K562 (cell line): ENCODE measurements around the gene NRXN3. TPM values are rescaled to one million over a fixed set of nuclear protein-coding genes. Genes with fewer than 3 reads are reported as not detected.

ENCODE experiments used
- ATAC-seq: fragments of 200-7000 bp; cut with Tn5 transposase; 3 replicates; pipeline ENCODE4 v1.9.1; 2020; ENCODE audit warnings: moderate library complexity
- BruUV-seq: library from RNA; stranded (reverse); fragments of 400-500 nt; replicated peaks from 2 replicates; lab custom pipeline; 2021; lab: Mats Ljungman, UMichigan
- CTCF ChIA-PET: fragments of 300-600 bp; formaldehyde crosslinking; extraction: SDS; loops from one replicate; lab custom pipeline; 2021; ENCODE audit warnings: low intra/inter-chr PET ratio; lab: Yijun Ruan, JAX
- POLR2A ChIA-PET: fragments of 300-600, 350-650 bp; sonication (Branson Sonifier 250); formaldehyde crosslinking; extraction: SDS; loops from one replicate; lab custom pipeline; 2021; ENCODE audit warnings: antibody characterized with exemption, inconsistent platforms; lab: Yijun Ruan, JAX
- DNase-seq, 4 experiments: peaks; one replicate each; pipeline versions ENCODE4 v3.0.0 to v3.0.0-alpha.2; 2011 to 2018; ENCODE audit warnings: low spot score in 3 of 4, mixed read lengths in 3 of 4; ENCODE audit errors: extremely low read depth in 1 of 4
- FAIRE-seq: peaks from 2 replicates; lab custom pipeline; 2011; peaks lifted over from hg19 to GRCh38; lab: Jason Lieb, UNC
- H2AFZ ChIP-seq: 2 replicates; pipeline ENCODE4 v1.6.0; 2011; ENCODE audit warnings: low read depth, low read length, control low read depth, inconsistent platforms
- H3K27ac ChIP-seq: fragments of 200-600 bp; 3 replicates; pipeline ENCODE4 v1.8.0; 2011; ENCODE audit warnings: low read depth, mild to moderate bottlenecking, control low read depth, inconsistent platforms, low read length, moderate library complexity, mixed read lengths; ENCODE audit errors: extremely low read depth
- H3K27me3 ChIP-seq, 2 experiments: fragments of 300-600 bp in 1 of 2; 2 replicates in 1 of 2; 3 replicates in 1 of 2; pipeline versions ENCODE4 v1.6.0 to v1.8.0; 2011; ENCODE audit warnings: inconsistent platforms in 2 of 2, low read length in 2 of 2, mild to moderate bottlenecking in 1 of 2, mixed read lengths in 1 of 2, moderate library complexity in 1 of 2; ENCODE audit not compliant: control insufficient read depth in 2 of 2, insufficient read depth in 2 of 2
- H3K36me3 ChIP-seq: fragments of 300-600 bp; 3 replicates; pipeline ENCODE4 v1.8.0; 2011; ENCODE audit warnings: mild to moderate bottlenecking, low read length, inconsistent platforms; ENCODE audit not compliant: control insufficient read depth, insufficient read depth
- H3K4me1 ChIP-seq, 2 experiments: fragments of 200-600 bp in 1 of 2; replicated peaks in 1 of 2; 2 replicates in 1 of 2; 3 replicates in 1 of 2; pipeline versions ENCODE4 v1.5.1 to v1.8.0; 2011; ENCODE audit warnings: inconsistent platforms in 2 of 2, low read length in 2 of 2, mild to moderate bottlenecking in 1 of 2, mixed read lengths in 1 of 2, moderate library complexity in 1 of 2; ENCODE audit not compliant: control insufficient read depth in 2 of 2, insufficient read depth in 2 of 2
- H3K4me2 ChIP-seq: 2 replicates; pipeline ENCODE4 v1.6.1; 2011; ENCODE audit warnings: low read length, control low read depth, inconsistent platforms, mixed read lengths; ENCODE audit not compliant: insufficient read depth
- H3K4me3 ChIP-seq: fragments of 200-600 bp; sonication (generic), shearing (Covaris generic); 2 replicates; pipeline ENCODE4 v1.5.1; 2016; ENCODE audit warnings: control low read depth, inconsistent platforms
- H3K79me2 ChIP-seq: fragments of 200-600 bp; 3 replicates; pipeline ENCODE4 v1.8.0; 2011; ENCODE audit warnings: low read length, inconsistent platforms; ENCODE audit not compliant: control insufficient read depth, insufficient read depth
- H3K9ac ChIP-seq, 2 experiments: 2 replicates each; pipeline versions ENCODE4 v1.6.0 to v1.6.1; 2011; ENCODE audit warnings: low read depth in 2 of 2, low read length in 2 of 2, control low read depth in 1 of 2, inconsistent platforms in 1 of 2, mild to moderate bottlenecking in 1 of 2, mixed read lengths in 1 of 2; ENCODE audit not compliant: insufficient read depth in 1 of 2
- H3K9me1 ChIP-seq: one replicate; pipeline ENCODE4 v1.6.0; 2011; ENCODE audit warnings: inconsistent platforms, mild to moderate bottlenecking, low read length, moderate library complexity; ENCODE audit not compliant: control insufficient read depth, insufficient read depth
- H3K9me3 ChIP-seq: replicated peaks from 2 replicates; pipeline ENCODE4 v1.5.1; 2011; ENCODE audit warnings: low read depth, low read length, inconsistent platforms; ENCODE audit not compliant: control insufficient read depth, insufficient read depth
- H4K20me1 ChIP-seq: replicated peaks from 2 replicates; pipeline ENCODE4 v1.6.1; 2011; ENCODE audit warnings: low read length, inconsistent platforms, mixed read lengths; ENCODE audit not compliant: control insufficient read depth, insufficient read depth
- C11orf30 ChIP-seq: fragments of 450-650 bp; IDR thresholded peaks from 2 replicates; pipeline ENCODE4 v1.6.1; 2016; ENCODE audit warnings: low read depth, mild to moderate bottlenecking
- GABPB1 ChIP-seq: sonication (generic); formaldehyde crosslinking; IDR thresholded peaks from 2 replicates; pipeline ENCODE4 v1.8.0; 2022; ENCODE audit warnings: mild to moderate bottlenecking, missing genetic modification reagents
- GTF2A2 ChIP-seq: IDR thresholded peaks from 2 replicates; pipeline ENCODE4 v1.6.1; 2016; ENCODE audit warnings: mild to moderate bottlenecking, missing genetic modification characterization, missing compliant biosample characterization
- MED1 ChIP-seq: sonication (generic); formaldehyde crosslinking; IDR thresholded peaks from 2 replicates; pipeline ENCODE4 v1.8.1; 2023; ENCODE audit warnings: missing genetic modification reagents, borderline replicate concordance
- MXI1 ChIP-seq: IDR thresholded peaks from 2 replicates; pipeline ENCODE4 v1.6.1; 2011; ENCODE audit warnings: low read depth, mild to moderate bottlenecking, improper control_type of control experiment, low read length
- NCOA6 ChIP-seq: fragments of 450-650 bp; IDR thresholded peaks from 2 replicates; pipeline ENCODE4 v1.6.1; 2017; ENCODE audit warnings: mild to moderate bottlenecking
- NFXL1 ChIP-seq: fragments of 450-650 bp; formaldehyde crosslinking; IDR thresholded peaks from 2 replicates; pipeline ENCODE4 v1.4.0; 2021; ENCODE audit warnings: mild to moderate bottlenecking
- OTX1 ChIP-seq: fragments of 450-650 bp; formaldehyde crosslinking; IDR thresholded peaks from 2 replicates; pipeline ENCODE4 v1.4.0; 2022; ENCODE audit warnings: mild to moderate bottlenecking
- TEAD1 ChIP-seq, 2 experiments: fragments of 450-650 bp in 1 of 2; sonication (generic) in 1 of 2; formaldehyde crosslinking; IDR thresholded peaks; 2 replicates each; pipeline versions ENCODE4 v1.4.0 to v1.8.0; 2020 to 2022; ENCODE audit warnings: mild to moderate bottlenecking in 2 of 2, missing genetic modification reagents in 1 of 2
- TRIM24 ChIP-seq, 2 experiments: fragments of 450-650 bp; IDR thresholded peaks; 2 replicates each; pipeline ENCODE4 v1.6.1; 2016
- XRCC4 ChIP-seq: IDR thresholded peaks from one replicate; pipeline ENCODE4 v1.6.1; 2011; ENCODE audit not compliant: insufficient read depth, insufficient read length; ENCODE audit errors: extremely low read depth
- ZC3H8 ChIP-seq: fragments of 450-650 bp; IDR thresholded peaks from 2 replicates; pipeline ENCODE4 v1.6.1; 2017
- ZNF431 ChIP-seq: sonication (generic); formaldehyde crosslinking; IDR thresholded peaks from 2 replicates; pipeline ENCODE4 v1.8.0; 2022; ENCODE audit warnings: mild to moderate bottlenecking, missing genetic modification reagents
- in situ Hi-C: fragments of 300-500 bp; cut with MboI; formaldehyde crosslinking; loops from 4 replicates; pipeline ENCODE4 v1.15.0; 2018; ENCODE audit warnings: inconsistent platforms, mixed read lengths
- intact Hi-C: fragments of 100-400 bp; cut with micrococcal nuclease; formaldehyde crosslinking; loops from 2 replicates; pipeline ENCODE4 v1.14.2; 2022
- polyA plus RNA-seq, 8 experiments: library from polyadenylated mRNA; depleted of rRNA in 4 of 8; stranded (reverse) in 5 of 8; unstranded in 3 of 8; fragments of >200 nt; fragmentation: Nextera tagmentation in 2 of 8; fragmentation: Illumina TruSeq in 1 of 8; extraction: Ambion mirVana in 2 of 8; extraction: Trizol in 1 of 8; gene quantifications; 2 replicates each; pipeline versions ENCODE4 v1.2.1 to v1.2.3, GENCODE V29; 2011 to 2014; ENCODE audit warnings: inconsistent platforms in 1 of 8, missing spikeins in 1 of 8
- total RNA-seq, 7 experiments: library from RNA; depleted of rRNA in 6 of 7; stranded (reverse); fragments of >200 nt in 6 of 7; fragmentation: Illumina TruSeq in 2 of 7; extraction: Trizol in 2 of 7; gene quantifications; 2 replicates each; pipeline versions ENCODE4 v1.2.1 to v1.2.3, GENCODE V29; 2011 to 2021; ENCODE audit warnings: low replicate concordance in 1 of 7

NRXN3 gene
- total and polyA plus RNA-seq, 9 of the 15 experiments (the other 6 are each of a cell fraction or from before 2014, with no cell fraction given) = 0.09 TPM; not detected in 8

DNA sequence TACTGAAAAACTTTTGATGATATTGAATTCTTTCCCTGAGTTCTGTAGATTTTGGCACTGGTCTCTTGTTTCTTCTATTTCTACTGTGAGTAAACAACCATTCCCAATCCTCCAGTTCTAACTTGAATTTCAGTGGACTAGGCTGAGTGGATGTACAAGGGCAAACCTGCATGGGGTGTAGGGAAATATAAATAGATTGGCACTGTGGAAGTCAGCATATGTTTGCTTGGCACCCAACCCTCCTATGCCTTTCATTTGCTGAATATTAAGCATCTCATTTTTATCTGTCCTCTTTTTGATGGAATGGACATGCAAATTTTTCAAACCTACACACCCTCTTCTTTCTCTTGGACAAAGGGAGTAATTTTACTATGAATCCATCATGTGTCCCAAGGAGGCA is 1212.9 kb downstream of the NRXN3 start:
- Histone ChIP-seq H3K27ac (no peak overlapping the region), H3K9ac (no peak overlapping the region), H3K79me2 (no peaks in the 10 kb centered on the region), H2AFZ (no peak overlapping the region), H3K4me2 (no peak overlapping the region), H4K20me1 (no peaks in the 10 kb centered on the region), H3K9me1 (no peaks in the 10 kb centered on the region), H3K27me3 (no peaks in the 10 kb centered on the region), H3K4me1 (no peaks in the 10 kb centered on the region), H3K9me3 (no peaks in the 10 kb centered on the region), H3K4me3 (no peak overlapping the region), H3K36me3 (no peaks in the 10 kb centered on the region)
- no peak for FAIRE-seq
- TF ChIP-seq GABPB1 (CRISPR knock-in tag) = no peak
- TF ChIP-seq OTX1 = no peak
- no peak for TF ChIP-seq NFXL1 (CRISPR knock-in tag)
- no peak for TF ChIP-seq MXI1
- TF ChIP-seq TEAD1 (CRISPR knock-in tag; IDR thresholded peaks at IDR 0.05) = no peak
- TF ChIP-seq ZNF431 (CRISPR knock-in tag) = no peak
- TF ChIP-seq MED1 = no peak
- no peak for TF ChIP-seq NCOA6
- no peak for TF ChIP-seq GTF2A2 (tag)
- no peak for TF ChIP-seq ZC3H8
- TF ChIP-seq XRCC4 = no peak
- no peak for TF ChIP-seq C11orf30
- no peak for TF ChIP-seq TRIM24 (IDR thresholded peaks at IDR 0.05)
- CTCF ChIA-PET = no interaction called here
- ATAC-seq = no peak
- DNase-seq = no peak
- intact Hi-C loops (no loop called here), in situ Hi-C loops (no loop called here)
- POLR2A ChIA-PET = interaction anchor here (0.8 kb wide), 1 partner anchor 421 kb away, joined by 3 read pairs; no protein-coding TSS in a partner anchor
- BruUV-seq = no TSS peak
